Smooth muscle cell (in vitro differentiated cells): ENCODE measurements around the gene MUC6. TPM values are rescaled to one million over a fixed set of nuclear protein-coding genes. Genes with fewer than 3 reads are reported as not detected.

Experiments used
- DNase-seq: peaks from one replicate; lab custom pipeline; 2025; ENCODE audit not compliant: unreplicated experiment; lab: John Stamatoyannopoulos, UW
- H2AFZ ChIP-seq: fragments of 200-600 bp; sonication (generic); 2 replicates; pipeline ENCODE4 v1.6.0; 2016; ENCODE audit warnings: antibody characterized with exemption, low read depth, mild to moderate bottlenecking
- H3F3A ChIP-seq: fragments of 200-600 bp; sonication (generic); 2 replicates; pipeline ENCODE4 v1.6.0; 2017; ENCODE audit warnings: antibody characterized with exemption, low read depth
- H3K27ac ChIP-seq: fragments of 200-600 bp; sonication (generic); 2 replicates; pipeline ENCODE4 v1.5.1; 2016; ENCODE audit warnings: low read depth, mild to moderate bottlenecking
- H3K27me3 ChIP-seq: fragments of 200-600 bp; sonication (generic); 2 replicates; pipeline ENCODE4 v1.6.1; 2016; ENCODE audit warnings: low read depth, mild to moderate bottlenecking
- H3K36me3 ChIP-seq: fragments of 200-600 bp; sonication (generic); 2 replicates; pipeline ENCODE4 v1.5.1; 2016; ENCODE audit warnings: low read depth
- H3K4me1 ChIP-seq: fragments of 200-600 bp; sonication (generic); 2 replicates; pipeline ENCODE4 v1.5.1; 2016; ENCODE audit warnings: low read depth
- H3K4me2 ChIP-seq: fragments of 200-600 bp; sonication (generic); 2 replicates; pipeline ENCODE4 v1.6.0; 2016; ENCODE audit warnings: mild to moderate bottlenecking
- H3K4me3 ChIP-seq: fragments of 200-600 bp; sonication (generic); 2 replicates; pipeline ENCODE4 v1.5.1; 2016; ENCODE audit warnings: mild to moderate bottlenecking
- H3K79me2 ChIP-seq: fragments of 200-600 bp; sonication (generic); 2 replicates; pipeline ENCODE4 v1.6.0; 2016; ENCODE audit warnings: low read depth, mild to moderate bottlenecking
- H3K9ac ChIP-seq: fragments of 200-600 bp; sonication (generic); 2 replicates; pipeline ENCODE4 v1.6.0; 2016; ENCODE audit warnings: low read depth
- H3K9me3 ChIP-seq: fragments of 200-600 bp; sonication (generic); replicated peaks from 2 replicates; pipeline ENCODE4 v1.5.1; 2016; ENCODE audit warnings: low read depth
- H4K20me1 ChIP-seq: fragments of 200-600 bp; sonication (generic); 2 replicates; pipeline ENCODE4 v1.6.0; 2016; ENCODE audit warnings: low read depth
- WGBS: methylation state at CpG from one replicate; pipeline ENCODE4 v1.1.7; 2016; ENCODE audit warnings: low lambda C conversion rate; 5-methylcytosine and 5-hydroxymethylcytosine counted together
- polyA plus RNA-seq: library from polyadenylated mRNA; unstranded; fragments of >200 nt; fragmentation: Nextera tagmentation; extraction: Ambion mirVana; gene quantifications from 2 replicates; pipeline ENCODE4 v1.2.1, GENCODE V29; 2016
- total RNA-seq: library from RNA; depleted of rRNA; stranded (reverse); fragments of >200 nt; gene quantifications from 2 replicates; pipeline ENCODE4 v1.2.3, GENCODE V29; 2014
- TF ChIP-seq, protein P1 (sequence below): fragments of 200-600 bp; sonication (generic); IDR thresholded peaks from 2 replicates; pipeline ENCODE4 v1.5.1; 2017; ENCODE audit warnings: borderline replicate concordance, mild to moderate bottlenecking, antibody characterized with exemption; ENCODE audit not compliant: insufficient read depth, poor library complexity, severe bottlenecking

MUC6 gene
- total and polyA plus RNA-seq, 2 experiments from 2014 or later, result not detected

- H3K4me1 ChIP-seq, result no peaks in the 10 kb centered on the region
- H3K4me2 ChIP-seq, result no peak overlapping the region
- 94% methylated on average over 34 of the region's 38 CpGs for WGBS
- no peaks in the 10 kb centered on the region for H3K27me3 ChIP-seq
- no peak overlapping the region for H3K27ac ChIP-seq
- no peaks in the 10 kb centered on the region for H3F3A ChIP-seq
- H3K36me3 ChIP-seq, result no peaks in the 10 kb centered on the region
- no peaks in the 10 kb centered on the region for H4K20me1 ChIP-seq
- TF ChIP-seq, protein P1, sequence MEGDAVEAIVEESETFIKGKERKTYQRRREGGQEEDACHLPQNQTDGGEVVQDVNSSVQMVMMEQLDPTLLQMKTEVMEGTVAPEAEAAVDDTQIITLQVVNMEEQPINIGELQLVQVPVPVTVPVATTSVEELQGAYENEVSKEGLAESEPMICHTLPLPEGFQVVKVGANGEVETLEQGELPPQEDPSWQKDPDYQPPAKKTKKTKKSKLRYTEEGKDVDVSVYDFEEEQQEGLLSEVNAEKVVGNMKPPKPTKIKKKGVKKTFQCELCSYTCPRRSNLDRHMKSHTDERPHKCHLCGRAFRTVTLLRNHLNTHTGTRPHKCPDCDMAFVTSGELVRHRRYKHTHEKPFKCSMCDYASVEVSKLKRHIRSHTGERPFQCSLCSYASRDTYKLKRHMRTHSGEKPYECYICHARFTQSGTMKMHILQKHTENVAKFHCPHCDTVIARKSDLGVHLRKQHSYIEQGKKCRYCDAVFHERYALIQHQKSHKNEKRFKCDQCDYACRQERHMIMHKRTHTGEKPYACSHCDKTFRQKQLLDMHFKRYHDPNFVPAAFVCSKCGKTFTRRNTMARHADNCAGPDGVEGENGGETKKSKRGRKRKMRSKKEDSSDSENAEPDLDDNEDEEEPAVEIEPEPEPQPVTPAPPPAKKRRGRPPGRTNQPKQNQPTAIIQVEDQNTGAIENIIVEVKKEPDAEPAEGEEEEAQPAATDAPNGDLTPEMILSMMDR, result no peak
- H3K9ac ChIP-seq, result no peak overlapping the region
- no peak overlapping the region for H2AFZ ChIP-seq
- no peaks in the 10 kb centered on the region for H3K9me3 ChIP-seq
- DNase-seq, result no peak
- no peaks in the 10 kb centered on the region for H3K79me2 ChIP-seq
- no peak overlapping the region for H3K4me3 ChIP-seq
Observed at GRCh38 chr11:1033016-1033798, 3.3 kb downstream of the MUC6 start.

DNA sequence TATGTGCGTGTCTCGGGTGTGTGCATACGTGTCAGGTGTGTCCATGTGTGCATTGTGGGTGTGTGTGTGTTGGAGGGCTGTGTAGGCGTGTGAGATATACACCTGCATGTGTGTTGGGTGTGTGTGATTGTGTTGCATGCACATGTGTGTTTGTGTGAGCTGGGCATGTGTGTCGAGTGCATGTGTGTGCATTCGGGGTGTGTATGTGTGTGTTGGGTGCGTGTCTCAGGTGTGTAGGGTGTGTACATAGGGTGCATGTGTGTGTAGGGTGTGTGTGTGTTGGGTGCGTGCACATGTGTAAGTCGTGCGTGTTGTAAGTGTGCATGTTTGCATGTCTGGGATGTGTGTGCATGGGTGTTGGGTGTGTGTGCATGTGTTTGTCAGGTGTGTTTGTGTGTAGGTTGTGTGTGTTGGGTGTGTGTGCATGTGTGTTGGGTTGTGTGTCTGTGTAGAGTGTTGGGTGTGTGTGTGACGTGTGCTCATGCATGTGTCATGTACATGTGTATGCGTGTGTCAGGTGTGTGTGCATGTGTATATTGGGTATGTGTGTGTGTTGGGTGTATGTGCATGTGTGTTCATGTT lies 4.1 kb downstream of the MUC6 start:
- Histone ChIP-seq H3K9ac (no peak overlapping the region), H3K79me2 (no peaks in the 10 kb centered on the region), H3K27me3 (no peaks in the 10 kb centered on the region), H3F3A (no peaks in the 10 kb centered on the region), H2AFZ (no peak overlapping the region), H3K4me2 (no peak overlapping the region), H3K4me1 (no peaks in the 10 kb centered on the region), H3K9me3 (no peaks in the 10 kb centered on the region), H3K27ac (no peak overlapping the region), H3K4me3 (no peak overlapping the region), H4K20me1 (no peaks in the 10 kb centered on the region), H3K36me3 (no peaks in the 10 kb centered on the region)
- no peak for DNase-seq
- TF ChIP-seq, protein P1, result no peak
- 96% methylated on average over 12 of the region's 12 CpGs for WGBS

- H4K20me1 ChIP-seq, result no peaks in the 10 kb centered on the region
- H3K9ac ChIP-seq, result no peak overlapping the region
- TF ChIP-seq, protein P1, result no peak
- no peak overlapping the region for H3K4me2 ChIP-seq
- H3F3A ChIP-seq, result no peaks in the 10 kb centered on the region
- no peak overlapping the region for H3K4me3 ChIP-seq
- no peak for DNase-seq
- H3K36me3 ChIP-seq, result no peaks in the 10 kb centered on the region
- H3K9me3 ChIP-seq, result no peaks in the 10 kb centered on the region
- no peaks in the 10 kb centered on the region for H3K79me2 ChIP-seq
- no peak overlapping the region for H2AFZ ChIP-seq
- H3K27ac ChIP-seq, result no peak overlapping the region
- whole genome bisulfite sequencing, result 91% methylated on average over 18 of the region's 30 CpGs
- H3K4me1 ChIP-seq, result no peaks in the 10 kb centered on the region
- H3K27me3 ChIP-seq, result no peaks in the 10 kb centered on the region
Observed at GRCh38 chr11:1031121-1031899, 5.2 kb downstream of the MUC6 start.
